Esophagus squamous epithelium (tissue), 4 donors: ENCODE data around the gene IGF2BP3.

Experiments used
- CTCF ChIP-seq, 6 experiments: fragments of 450-650 bp in 4 of 6; fragments of 200-600 bp in 2 of 6; sonication (generic) in 2 of 6; IDR thresholded peaks; one replicate each; pipeline ENCODE4 v1.5.1; 2016 to 2019; ENCODE audit warnings: antibody characterized with exemption in 6 of 6, mild to moderate bottlenecking in 4 of 6, moderate library complexity in 4 of 6
- POLR2A ChIP-seq, 4 donors: fragments of 450-650 bp; IDR thresholded peaks; one replicate each; pipeline ENCODE4 v1.6.1; 2017; ENCODE audit warnings: antibody characterized with exemption in 4 of 4, mild to moderate bottlenecking in 4 of 4, moderate library complexity in 3 of 4

- no peak for TF ChIP-seq CTCF (IDR thresholded peaks at IDR 0.05)
- TF ChIP-seq POLR2A (IDR thresholded peaks at IDR 0.05) = no peak
Observed at GRCh38 chr7:23378996-23379395, 91.3 kb downstream of the IGF2BP3 start.
